HT1080 (cell line): ENCODE data around the gene CA12. TPM values are rescaled to one million over a fixed set of nuclear protein-coding genes. Genes with fewer than 3 reads are reported as not detected.
"Not testable (repeated sequence)": the region's sequence is repeated elsewhere in the genome, so short reads cannot be mapped to it uniquely, and the experiment has no call there.

ENCODE experiments used
- DNase-seq: peaks from one replicate; pipeline ENCODE4 v3.0.0-alpha.2; 2015; ENCODE audit warnings: low read depth
- total RNA-seq: library from RNA; depleted of rRNA; stranded (reverse); fragments of >200 nt; shearing (Covaris generic); gene quantifications from 2 replicates; pipeline ENCODE4 v1.2.3, GENCODE V29; 2014

The CA12 gene
- total RNA-seq, 1 experiment from 2014 or later: 15.0 TPM

DNA sequence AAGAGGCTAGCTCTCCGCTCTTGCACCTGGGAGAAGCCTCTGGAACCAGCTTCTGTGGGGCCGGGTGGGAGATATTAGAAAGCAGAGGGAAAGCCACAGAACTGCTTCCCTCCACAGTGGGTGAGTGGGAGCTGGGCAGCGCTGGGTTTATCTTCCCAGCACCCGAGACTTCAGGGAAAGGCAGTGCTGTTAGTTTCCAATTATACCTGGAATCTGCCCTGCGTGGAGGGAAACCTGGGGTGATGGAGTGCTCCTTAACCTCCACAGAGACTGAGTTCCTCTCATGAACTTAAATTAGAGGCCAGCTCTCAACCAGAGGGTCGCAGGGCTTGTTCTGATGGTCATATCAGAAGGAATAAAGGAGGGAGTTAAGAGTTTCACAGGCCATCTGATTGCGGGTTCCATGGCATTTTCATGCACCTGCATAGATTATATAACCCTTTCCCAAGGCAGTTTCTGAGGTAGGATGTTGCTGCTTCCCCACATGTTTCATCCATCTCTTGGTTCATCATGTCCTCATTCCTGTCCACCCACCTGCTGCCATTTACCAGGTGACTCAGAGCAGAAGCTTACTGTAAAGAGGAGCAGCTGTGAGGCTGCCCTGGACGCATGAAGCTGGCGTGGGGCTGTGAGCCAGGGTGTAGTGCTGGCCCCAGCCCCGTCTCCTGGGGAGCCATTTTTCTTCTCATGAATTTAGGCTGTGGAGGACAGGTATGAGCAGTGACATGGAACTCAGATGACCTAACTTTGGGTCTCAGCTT, 42.5 kb downstream of the CA12 start:
- no peak for DNase-seq

DNA sequence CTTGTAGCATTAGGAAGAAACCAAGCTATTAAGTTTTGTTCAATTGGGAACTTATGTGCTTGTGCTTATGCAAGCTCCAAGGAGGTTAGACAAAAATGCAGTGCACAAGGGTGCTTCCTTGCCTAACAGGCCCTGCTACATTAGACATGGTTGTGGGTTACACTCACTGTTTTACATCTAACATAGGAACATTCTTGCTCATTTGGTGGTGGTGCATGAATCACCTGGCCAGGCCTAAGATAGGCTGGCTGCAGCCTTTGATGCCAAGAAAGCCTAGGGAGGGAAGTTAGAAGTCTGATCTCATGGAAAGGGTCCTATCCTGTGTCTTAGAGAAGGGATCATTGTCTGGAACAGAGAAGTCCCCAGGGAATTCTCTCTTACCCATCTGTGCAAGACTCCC, 43.5 kb downstream of the CA12 start:
- peak; percentile 66 for DNase-seq

DNA sequence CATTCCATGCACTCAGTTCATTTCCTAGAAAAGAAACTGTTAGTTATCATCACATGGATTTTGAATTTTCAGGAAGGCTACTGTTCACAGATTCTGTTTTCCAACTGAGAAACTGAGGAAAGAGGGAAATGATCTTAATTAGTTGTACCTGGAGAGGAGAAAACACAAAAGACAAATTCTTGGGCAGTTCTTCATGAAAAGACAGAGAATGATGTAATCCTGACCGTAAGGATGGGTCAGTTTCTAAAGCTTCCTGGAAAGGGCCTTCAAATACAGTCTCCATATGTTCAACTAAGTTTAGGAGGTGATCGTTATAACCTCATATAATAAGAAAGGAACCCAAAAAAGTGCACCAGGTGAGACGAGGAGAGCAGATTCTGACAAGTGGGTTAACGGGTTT, 44.6 kb downstream of the CA12 start:
- no peak for DNase-seq

DNA sequence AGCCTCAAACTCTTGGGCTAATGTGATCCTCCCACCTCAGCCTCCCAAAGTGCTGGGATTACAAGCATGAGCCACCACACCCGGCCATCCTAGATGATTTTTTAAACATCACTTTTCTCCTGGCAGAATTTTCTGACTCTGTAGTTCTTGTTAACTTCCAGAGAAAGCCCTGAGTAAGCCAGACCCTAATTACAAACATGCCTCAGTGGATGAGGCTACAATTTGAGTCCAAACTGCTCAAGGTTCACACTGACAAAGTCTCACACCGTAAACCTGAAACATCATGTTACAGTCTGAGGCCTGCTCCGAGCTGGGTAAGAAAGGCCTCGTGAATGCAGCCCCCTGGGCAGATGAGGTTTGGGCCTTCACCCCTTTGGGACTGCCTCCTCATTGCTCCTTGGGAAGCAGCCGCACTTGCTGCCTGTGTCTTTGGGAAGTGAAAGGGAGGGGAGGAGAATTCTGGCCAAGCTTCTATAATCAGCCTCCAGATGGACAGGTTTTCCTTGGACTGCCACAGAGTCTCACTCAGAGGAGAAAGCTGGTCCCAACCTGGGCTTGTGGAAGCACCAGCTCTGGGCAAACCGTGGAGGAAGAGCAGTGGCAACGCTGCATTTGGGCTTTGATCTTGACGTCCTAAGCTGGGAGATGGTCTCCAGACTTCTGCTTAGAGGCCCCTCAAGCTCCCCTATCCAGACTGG, 46.0 kb downstream of the CA12 start:
- no peak for DNase-seq

DNA sequence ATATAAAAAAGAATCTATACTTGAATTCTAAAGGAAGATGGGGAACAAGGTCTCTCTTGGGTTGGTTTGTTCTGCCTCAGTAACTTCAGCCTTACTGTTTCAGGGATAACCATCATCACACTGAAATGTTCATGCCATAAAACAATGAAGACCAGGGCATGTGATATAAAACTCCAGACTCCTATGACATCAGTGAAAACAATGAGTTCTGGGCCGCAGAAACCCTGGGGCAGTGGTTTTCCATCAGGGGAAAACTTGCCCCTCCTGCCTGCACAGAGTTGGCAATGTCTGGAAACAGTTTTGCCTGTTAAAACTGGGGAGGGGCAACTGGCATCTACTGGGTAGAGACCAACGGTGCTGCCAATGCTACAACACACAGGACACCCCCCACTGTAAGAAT, 46.8 kb downstream of the CA12 start:
- no peak for DNase-seq

DNA sequence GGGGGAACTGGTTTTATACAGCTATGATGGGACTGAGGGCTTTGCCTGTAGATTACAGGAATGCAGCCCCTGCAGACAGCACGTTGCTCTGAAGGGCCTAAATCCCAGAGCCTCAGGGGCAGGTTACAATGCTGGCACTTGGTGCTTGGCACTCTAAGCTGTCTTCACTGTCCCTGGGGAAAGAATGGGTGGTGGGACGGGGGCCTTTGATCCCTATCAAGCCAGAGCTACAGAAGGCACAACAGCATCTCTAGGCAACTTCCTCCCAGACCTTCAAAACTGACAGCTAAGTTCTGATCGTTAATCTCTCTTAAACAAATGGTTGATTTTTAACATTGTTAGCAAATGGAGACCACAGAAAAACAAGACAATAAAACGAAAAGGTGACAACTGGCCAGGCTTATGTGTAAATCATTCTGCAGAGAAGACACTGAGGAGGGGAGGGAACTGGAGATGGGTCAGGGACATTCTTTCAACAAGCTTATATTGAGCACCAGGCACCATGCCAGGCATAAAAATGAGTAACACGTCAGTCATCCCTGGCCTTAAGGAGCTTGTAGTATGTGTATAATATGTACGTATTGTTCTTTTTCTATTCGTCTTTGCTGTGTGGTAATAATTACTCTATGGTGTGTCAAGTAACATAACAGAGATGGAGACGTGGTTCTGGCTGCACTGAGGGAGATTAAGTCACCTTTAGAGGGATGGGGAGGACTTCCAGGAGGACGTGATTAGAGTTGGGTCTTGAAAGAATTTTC, 49.1 kb downstream of the CA12 start:
- DNase-seq: peak; percentile 94

DNA sequence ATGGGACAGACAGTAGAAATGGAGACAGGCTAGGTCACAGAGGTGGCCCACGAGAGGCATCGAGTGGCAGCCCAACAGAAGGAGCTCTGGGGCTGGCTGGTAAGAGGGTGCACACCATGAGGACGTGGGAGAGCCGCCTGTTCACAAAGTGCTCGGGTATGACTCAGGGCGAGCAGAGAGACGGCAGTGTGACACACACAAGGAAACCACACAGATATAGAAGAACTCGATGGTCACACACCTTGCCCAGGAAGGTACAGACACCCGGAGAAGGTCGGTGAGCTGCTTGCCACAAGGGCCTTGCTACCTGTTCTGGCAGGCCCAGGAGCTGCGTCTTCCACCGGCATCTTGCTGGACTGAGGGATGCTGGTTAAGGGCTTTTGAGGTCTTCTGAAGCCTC, 50.2 kb downstream of the CA12 start:
- DNase-seq: peak; percentile 39

DNA sequence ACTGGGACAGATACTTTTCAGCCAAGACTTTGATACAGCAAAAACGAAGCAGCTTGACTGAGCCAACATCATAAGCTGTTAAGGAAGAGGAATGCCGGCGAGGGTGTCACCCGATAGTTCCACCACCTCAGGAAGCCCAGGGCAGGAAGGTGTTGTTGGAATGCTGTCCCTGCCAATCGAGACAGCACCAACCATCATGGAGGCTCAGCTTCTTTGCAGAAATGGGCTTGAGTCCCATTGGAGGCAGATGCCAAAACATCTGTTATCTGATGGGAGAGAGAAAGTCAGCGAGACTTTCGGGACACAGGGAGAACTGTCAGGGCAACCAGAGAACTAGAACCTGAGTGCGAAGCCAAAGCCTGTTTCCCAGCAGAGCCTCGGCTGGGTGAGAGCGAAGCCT, 50.7 kb downstream of the CA12 start:
- no peak for DNase-seq

DNA sequence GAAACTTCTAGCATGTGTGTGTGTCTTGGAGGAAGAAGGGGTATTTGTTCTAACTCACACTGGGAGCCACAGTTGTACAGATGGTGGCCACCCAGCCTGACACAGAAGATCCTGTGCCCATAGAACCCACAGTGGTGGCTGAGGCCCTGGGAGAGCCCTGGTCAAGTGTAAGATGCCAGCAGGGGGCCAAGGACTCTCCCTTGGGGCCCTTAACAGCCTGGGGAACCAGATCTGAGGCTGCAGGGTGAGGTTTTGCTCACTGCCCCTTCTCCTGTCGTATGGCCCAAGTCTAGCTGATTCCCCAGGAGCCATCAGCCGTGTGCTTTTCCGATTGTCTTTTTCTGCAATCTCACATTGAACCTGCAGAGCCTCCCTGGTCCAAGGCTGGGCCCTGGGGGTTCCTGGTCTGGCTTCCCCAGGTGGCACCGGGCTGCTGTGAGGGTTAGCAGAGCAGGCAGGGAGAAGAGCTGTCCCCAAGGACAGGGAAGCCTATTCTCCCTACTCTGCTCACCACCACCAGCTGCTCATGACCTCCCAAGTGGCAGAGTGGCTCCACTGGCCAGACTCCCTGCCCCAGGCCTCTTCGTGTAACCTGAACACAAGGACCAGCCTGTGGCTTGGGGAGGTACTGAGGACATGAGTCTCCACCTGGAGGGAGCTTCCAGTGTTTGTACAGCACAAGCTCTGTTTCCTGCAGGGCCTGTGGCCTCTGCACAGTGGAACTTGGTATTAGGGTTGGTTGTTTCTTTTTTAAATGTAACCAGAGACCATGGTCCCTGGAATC, 51.9 kb downstream of the CA12 start:
- DNase-seq: no peak

DNA sequence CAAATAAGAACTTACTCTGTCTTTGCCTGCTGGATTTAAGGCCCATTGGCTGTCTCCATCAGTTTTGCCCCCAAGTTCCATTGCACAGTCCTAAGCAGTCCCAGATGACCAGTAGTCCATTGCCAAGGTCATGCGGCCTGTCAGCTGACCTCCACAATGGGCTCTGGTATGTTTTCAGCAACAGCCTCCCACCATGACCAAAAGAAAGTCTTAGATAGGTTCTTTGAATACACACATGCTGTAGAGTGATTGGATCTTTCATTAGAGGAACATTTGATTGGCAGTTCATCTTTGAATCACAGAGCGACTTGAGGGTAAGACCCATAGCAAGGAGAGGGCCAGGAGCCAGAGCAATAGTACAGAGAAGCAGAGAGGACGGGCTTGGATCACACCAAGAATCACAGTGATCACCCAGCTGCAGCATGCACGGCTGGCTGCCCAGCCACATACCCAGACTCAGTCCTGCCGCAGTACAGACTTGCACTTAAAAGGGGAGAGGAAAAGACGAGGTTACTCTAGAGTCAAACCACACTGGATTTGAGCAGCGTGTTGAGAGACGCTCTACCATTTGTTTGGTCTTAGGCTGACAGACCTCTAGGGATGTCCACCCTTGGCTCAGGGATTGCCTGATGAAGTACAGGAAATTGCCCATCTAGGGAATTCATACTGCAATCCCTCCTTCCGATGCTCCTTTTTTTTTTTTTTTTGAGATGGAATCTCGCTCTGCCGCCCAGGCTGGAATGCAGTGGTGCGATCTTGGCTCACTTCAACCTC, 53.8 kb downstream of the CA12 start:
- no peak for DNase-seq

DNA sequence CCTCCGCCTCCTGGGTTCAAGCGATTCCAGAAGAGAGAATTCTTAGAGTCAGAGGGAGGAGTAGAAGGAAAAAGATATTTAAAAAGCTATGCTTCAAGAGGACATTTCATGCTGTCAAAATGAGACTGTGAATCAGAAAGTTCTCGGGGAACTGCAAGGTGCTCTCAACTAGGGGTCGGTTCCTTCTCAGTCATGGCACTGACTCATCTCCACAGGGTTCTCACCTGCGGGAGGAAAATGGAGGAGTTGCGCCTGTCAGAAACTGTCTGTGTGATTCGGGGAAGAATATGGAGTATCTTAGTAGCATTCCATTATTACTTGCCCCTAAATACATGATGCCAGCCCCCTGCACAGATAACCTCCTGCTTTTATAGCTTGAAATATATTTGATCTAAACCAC, 56.9 kb downstream of the CA12 start:
- DNase-seq: no peak

DNA sequence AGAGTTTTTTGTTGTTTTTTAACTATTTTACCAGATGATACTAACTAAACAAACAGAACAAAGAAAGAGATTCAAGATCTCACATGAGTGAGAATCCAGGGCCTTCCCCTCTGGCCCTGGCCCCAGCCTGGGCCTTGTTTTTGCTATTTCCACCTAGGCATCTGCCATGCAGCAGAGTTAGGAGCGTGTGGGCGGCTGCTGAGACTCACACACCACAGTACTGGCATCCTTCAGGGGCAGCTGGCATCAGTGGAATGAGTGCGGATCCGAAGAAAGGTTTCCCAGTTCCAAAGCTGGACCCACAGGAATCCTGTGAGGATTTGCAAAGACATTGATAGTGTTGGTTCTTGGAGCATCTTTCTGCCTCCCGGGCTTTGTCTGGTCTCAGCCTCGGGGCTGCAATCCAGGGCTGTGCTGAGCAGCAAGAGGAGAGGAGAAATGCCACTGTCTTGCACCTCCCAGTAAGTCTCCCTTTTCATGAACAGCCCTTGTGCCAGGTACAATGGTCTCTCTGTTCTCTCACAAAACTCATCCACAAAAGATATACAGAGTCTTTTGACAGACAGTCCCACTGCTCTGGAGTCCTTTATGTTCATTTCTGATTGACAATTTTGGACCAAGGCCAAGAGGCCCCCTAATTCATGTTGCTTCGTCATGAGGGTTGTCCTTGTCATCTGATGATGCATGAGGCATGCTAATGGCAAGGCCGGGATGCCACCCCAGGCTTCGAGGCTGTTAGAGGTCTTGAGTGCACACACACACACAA, 57.7 kb downstream of the CA12 start:
- DNase-seq: no peak

DNA sequence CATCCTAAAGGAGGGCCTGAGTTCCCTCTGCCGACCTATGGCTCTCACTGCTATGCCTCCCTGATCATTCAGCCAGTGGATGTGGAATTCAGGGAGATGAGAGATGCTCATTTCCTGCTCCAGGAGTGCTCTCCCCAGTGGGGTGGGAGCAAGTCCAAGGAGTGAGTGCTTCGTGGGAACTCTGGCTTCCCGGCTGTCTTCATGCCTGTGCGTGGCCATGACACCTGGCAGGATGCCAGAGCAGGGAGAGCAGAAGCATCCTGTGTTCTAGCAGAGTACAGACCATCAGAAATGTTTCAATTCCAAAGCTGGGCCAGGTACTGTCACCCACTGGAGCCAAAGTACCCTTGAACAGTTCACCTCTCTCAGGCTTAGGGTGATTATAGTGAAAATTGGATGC, 59.1 kb downstream of the CA12 start:
- peak; percentile 20 for DNase-seq

DNA sequence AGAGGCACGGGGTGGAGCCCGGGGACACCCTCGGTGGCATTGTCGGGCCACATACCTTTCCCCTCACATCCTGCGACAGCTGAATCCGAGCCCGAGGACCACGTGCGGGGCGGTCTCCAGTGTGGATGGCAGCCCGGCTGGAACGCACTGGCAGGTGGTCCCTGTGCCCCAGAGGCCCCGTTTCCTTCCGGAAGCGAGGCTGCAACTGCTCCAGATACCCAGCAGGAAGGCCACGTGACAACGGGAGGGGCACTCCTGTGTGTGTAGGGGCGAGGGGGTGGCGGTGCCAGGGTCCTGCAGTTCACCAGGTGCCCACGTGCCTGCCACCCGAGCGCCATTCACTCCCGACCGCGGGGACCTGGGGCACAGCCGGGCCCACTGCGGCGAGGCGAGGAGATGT, 60.2 kb downstream of the CA12 start:
- DNase-seq: no peak

DNA sequence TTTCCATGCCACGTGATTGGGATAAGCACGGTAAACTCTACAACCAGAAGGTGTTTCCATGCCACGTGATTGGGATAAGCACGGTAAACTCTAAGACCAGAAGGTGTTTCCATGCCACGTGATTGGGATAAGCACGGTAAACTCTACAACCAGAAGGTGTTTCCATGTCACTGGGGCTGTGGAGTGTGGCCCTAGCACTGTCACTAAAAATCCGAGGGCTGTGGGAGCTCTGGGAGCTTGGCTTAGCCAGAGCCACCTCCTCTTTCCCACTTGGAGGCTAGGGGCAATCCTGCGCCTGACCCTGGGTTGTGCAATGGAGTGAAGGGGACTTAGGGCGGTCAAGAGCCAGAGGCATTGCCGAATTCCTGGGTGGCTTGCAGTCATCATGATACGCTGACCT, 60.7 kb downstream of the CA12 start:
- not testable (repeated sequence) for DNase-seq

DNA sequence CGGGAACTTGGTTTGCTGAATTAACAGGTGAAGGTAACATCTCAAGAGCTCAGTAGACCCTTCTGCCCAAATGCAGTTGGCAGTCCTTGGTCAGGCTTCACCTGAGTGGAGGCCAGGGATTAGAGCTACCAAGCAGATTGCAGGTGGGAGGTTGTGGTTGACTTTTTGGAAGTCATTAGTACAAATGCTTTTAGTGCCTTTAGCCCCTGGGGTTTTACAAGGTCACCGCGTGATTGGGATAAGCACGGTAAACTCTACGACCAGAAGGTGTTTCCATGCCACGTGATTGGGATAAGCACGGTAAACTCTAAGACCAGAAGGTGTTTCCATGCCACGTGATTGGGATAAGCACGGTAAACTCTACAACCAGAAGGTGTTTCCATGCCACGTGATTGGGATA, 61.2 kb downstream of the CA12 start:
- not testable (repeated sequence) for DNase-seq

DNA sequence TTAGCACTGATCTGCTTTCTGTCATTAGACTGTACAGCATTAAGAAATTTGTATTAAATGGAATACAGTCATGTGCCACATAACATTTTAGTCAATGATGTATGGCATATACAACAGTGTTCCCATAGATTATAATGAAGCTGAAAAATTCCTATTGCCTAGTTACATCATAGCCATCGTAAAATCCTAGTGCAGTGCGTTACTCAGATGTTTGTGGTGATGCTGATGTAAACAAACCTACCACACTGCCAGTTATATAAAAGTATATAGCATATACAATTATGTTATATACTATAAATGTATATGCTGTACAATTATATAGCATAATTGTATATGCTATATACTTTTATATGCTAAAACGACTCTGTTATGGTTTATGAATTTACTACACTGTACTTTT, 62.6 kb downstream of the CA12 start:
- DNase-seq: no peak

DNA sequence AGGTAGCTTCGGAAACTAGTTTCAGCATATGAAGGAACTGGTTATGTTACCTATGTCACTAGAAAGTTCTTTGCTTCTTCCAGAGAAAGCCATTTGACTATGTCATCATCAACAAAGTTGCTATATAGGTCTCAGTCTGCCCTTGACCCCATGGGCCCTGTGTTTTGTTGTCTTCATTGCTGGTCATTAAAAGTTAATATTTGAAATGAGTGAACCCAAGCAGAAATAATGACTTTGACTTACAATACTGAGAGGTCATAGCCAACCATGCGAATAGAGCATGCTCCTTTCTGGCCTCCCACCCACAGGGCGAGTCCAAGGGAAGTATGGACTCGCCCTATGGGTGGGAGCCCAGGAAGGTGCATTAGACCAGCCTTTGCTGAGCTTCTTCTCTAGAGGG, 63.3 kb downstream of the CA12 start:
- no peak for DNase-seq

DNA sequence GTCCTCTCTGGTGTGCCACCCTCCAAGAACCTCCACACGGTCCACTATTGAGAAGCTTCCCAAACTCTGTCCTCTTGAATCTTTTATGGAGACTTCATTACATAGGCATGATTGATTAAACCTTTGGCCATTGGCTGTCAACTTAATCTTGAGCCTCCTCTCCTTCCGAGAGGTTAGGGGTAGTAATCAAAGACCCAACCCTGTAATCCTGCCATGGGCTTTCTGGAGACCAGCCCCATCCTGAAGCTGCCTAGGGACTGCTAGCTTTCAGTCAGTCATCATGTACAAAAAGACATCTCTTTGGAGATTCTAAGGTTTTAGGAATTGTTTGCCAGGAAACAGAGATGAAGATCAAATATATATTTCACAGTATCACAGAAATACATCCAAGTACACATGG, 67.2 kb downstream of the CA12 start:
- DNase-seq: no peak

DNA sequence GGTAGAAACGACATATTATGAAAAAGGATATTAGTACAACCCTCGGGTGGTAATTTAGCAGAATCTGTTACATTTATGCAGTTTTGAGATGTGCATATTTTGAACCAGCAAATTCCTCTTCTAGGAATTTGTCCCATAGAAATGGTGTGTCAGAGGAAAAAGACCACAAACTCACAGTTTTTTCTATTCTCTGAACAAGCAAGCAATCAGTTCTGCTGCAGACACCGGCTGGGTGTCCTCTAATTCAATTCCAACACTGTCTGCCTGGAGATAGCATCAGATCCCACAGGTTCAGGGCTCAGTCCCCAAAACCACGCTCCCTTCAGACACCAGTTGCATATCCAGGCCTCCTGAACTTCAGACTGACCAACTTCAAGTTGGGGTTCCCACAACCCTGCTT, 67.8 kb downstream of the CA12 start:
- no peak for DNase-seq
